Neuronal stem cell (in vitro differentiated cells): Measurements from ENCODE around the gene COL4A4.

Experiments used
- DNase-seq: peaks from one replicate; pipeline ENCODE4 v3.0.0-alpha.2; 2013; ENCODE audit warnings: low spot score
- H2AFZ ChIP-seq: one replicate; pipeline ENCODE4 v1.6.1; 2013; ENCODE audit warnings: mild to moderate bottlenecking, low read length, inconsistent platforms
- H2AK5ac ChIP-seq: 2 replicates; pipeline ENCODE4 v1.6.1; 2013; ENCODE audit warnings: low read depth, mild to moderate bottlenecking, inconsistent platforms, low read length, moderate library complexity, mixed read lengths
- H2BK120ac ChIP-seq: 2 replicates; pipeline ENCODE4 v1.6.1; 2013; ENCODE audit warnings: low read depth, mild to moderate bottlenecking, inconsistent platforms, low read length, moderate library complexity, mixed read lengths
- H2BK12ac ChIP-seq: one replicate; pipeline ENCODE4 v1.6.1; 2013; ENCODE audit warnings: low read length, inconsistent platforms
- H2BK15ac ChIP-seq: 2 replicates; pipeline ENCODE4 v1.6.1; 2013; ENCODE audit warnings: mild to moderate bottlenecking, low read length, inconsistent platforms, mixed read lengths
- H2BK5ac ChIP-seq: one replicate; pipeline ENCODE4 v1.6.1; 2013; ENCODE audit warnings: inconsistent platforms, mild to moderate bottlenecking, low read length, moderate library complexity
- H3K14ac ChIP-seq: one replicate; pipeline ENCODE4 v1.6.1; 2013; ENCODE audit warnings: low read length, inconsistent platforms
- H3K18ac ChIP-seq: 2 replicates; pipeline ENCODE4 v1.6.1; 2013; ENCODE audit warnings: low read length, inconsistent platforms
- H3K23ac ChIP-seq: 2 replicates; pipeline ENCODE4 v1.6.1; 2013; ENCODE audit warnings: low read depth, mild to moderate bottlenecking, mixed read lengths, low read length, inconsistent platforms; ENCODE audit not compliant: poor library complexity
- H3K27ac ChIP-seq: replicated peaks from 3 replicates; pipeline ENCODE4 v1.5.1; 2013; ENCODE audit warnings: low read length, inconsistent platforms
- H3K27me3 ChIP-seq, 3 experiments: 2 replicates each; pipeline ENCODE4 v1.6.1; 2013; ENCODE audit warnings: low read length in 3 of 3, mild to moderate bottlenecking in 2 of 3, inconsistent platforms in 1 of 3, low read depth in 1 of 3, mixed read lengths in 1 of 3, moderate library complexity in 1 of 3; ENCODE audit not compliant: control insufficient read depth in 3 of 3, insufficient read depth in 3 of 3
- H3K36me3 ChIP-seq, 2 donors: replicated peaks in 1 of 2; 2 replicates each; pipeline ENCODE4 v1.6.1; 2013; ENCODE audit warnings: low read length in 2 of 2; ENCODE audit not compliant: control insufficient read depth in 2 of 2, insufficient read depth in 2 of 2
- H3K4ac ChIP-seq: 2 replicates; pipeline ENCODE4 v1.6.1; 2013; ENCODE audit warnings: inconsistent platforms, mild to moderate bottlenecking, low read length, moderate library complexity
- H3K4me1 ChIP-seq, 2 donors: 1 replicate in 1 of 2; 2 replicates in 1 of 2; pipeline ENCODE4 v1.6.1; 2013; ENCODE audit warnings: low read length in 2 of 2, low read depth in 1 of 2; ENCODE audit not compliant: control insufficient read depth in 2 of 2, insufficient read depth in 1 of 2
- H3K4me2 ChIP-seq: one replicate; pipeline ENCODE4 v1.6.1; 2013; ENCODE audit warnings: mild to moderate bottlenecking, low read length, inconsistent platforms; ENCODE audit not compliant: insufficient read depth, poor library complexity, severe bottlenecking
- H3K4me3 ChIP-seq, 2 donors: 2 replicates each; pipeline ENCODE4 v1.5.1; 2013; ENCODE audit warnings: low read length in 2 of 2, mild to moderate bottlenecking in 2 of 2, inconsistent platforms in 1 of 2, moderate library complexity in 1 of 2
- H3K79me1 ChIP-seq: one replicate; pipeline ENCODE4 v1.6.1; 2013; ENCODE audit warnings: low read depth, mild to moderate bottlenecking, inconsistent platforms, low read length, moderate library complexity
- H3K9ac ChIP-seq: one replicate; pipeline ENCODE4 v1.6.1; 2013; ENCODE audit warnings: mild to moderate bottlenecking, low read depth, low read length, inconsistent platforms; ENCODE audit not compliant: poor library complexity
- H3K9me3 ChIP-seq, 2 donors: replicated peaks in 1 of 2; 2 replicates each; pipeline versions ENCODE3 to v1.6.1; 2013; ENCODE audit warnings: low read length in 2 of 2, mild to moderate bottlenecking in 2 of 2, inconsistent platforms in 1 of 2, low read depth in 1 of 2, mixed read lengths in 1 of 2, moderate library complexity in 1 of 2; ENCODE audit not compliant: control insufficient read depth in 2 of 2, insufficient read depth in 1 of 2
- H4K8ac ChIP-seq: one replicate; pipeline ENCODE4 v1.6.1; 2013; ENCODE audit warnings: low read depth, mild to moderate bottlenecking, inconsistent platforms, low read length, moderate library complexity
- H4K91ac ChIP-seq: one replicate; pipeline ENCODE4 v1.6.1; 2013; ENCODE audit warnings: low read length, low read depth, mild to moderate bottlenecking, inconsistent platforms; ENCODE audit not compliant: poor library complexity
- WGBS, 2 donors: extraction: QIAGEN DNeasy Blood & Tissue Kit; methylation state at CpG; one replicate each; pipeline ENCODE4 v1.1.7; 2013; ENCODE audit warnings: missing lambda C conversion rate in 2 of 2, mixed read lengths in 1 of 2; ENCODE audit not compliant: insufficient read length in 2 of 2, insufficient replicate concordance in 1 of 2; ENCODE audit errors: extremely low coverage in 2 of 2; 5-methylcytosine and 5-hydroxymethylcytosine counted together

Gene COL4A4

DNA sequence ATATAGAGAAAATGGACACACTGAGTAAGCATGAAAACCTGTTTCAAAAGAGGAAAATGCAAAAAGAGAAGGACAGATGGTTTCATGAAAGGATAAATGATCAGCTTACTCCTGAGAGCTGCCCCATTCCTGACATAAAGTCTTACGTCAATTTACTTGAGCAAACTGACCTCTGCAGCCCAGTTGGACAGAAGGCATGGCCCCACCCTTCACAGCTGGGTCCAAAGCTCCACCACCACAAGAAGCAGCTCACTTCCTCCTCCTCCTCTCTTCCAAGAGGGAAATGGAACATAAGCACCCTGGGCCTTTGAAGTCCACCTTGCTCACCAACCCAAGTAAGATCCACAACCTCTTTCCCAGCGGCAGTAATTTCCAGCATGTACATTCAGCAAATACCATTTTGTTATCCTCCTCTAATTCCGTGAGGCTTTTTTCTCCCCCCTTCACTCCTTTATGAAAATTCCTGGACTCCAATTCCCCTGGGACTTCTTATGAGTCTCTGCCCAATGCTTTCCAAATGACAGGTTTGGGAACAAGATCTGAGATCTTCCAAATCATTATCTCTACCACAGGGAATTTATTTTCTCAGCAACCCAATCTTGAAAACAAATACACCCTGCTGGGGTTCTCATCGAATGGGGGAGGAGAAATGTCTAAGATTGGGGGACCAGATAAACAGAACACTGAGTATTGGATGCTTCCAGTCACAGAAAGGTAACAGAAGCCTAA is 10.1 kb downstream of the COL4A4 start:
- Histone ChIP-seq H2AFZ (no peak overlapping the region), H2BK120ac (no peak overlapping the region), H3K27ac (no peak overlapping the region), H2BK12ac (no peak overlapping the region), H3K18ac (no peak overlapping the region), H4K91ac (no peak overlapping the region), H3K23ac (no peak overlapping the region), H2AK5ac (no peak overlapping the region), H2BK5ac (no peak overlapping the region), H3K4ac (no peak overlapping the region), H2BK15ac (no peak overlapping the region), H3K4me1 (no peaks in the 10 kb centered on the region), H3K27me3 (no peaks in the 10 kb centered on the region), H3K4me3 (no peak overlapping the region), H3K36me3 (no peaks in the 10 kb centered on the region), H3K14ac (no peak overlapping the region), H3K79me1 (no peaks in the 10 kb centered on the region), H3K4me2 (no peak overlapping the region), H3K9me3 (no peaks in the 10 kb centered on the region), H4K8ac (no peak overlapping the region), H3K9ac (no peak overlapping the region)
- no peak for DNase-seq
- no CpG with 5 or more reads among the region's 4 CpGs for WGBS, 2 donors

GRCh38 chr2:227153307-227153706 is 10.7 kb downstream of the COL4A4 start:
- Histone ChIP-seq H4K91ac (no peak overlapping the region), H2BK5ac (no peak overlapping the region), H3K4me1 (no peaks in the 10 kb centered on the region), H2AFZ (no peak overlapping the region), H3K9ac (no peak overlapping the region), H3K27ac (no peak overlapping the region), H3K9me3 (peaks cover 0 to under 1% of the 10 kb centered on the region in 2 donors), H3K4ac (no peak overlapping the region), H3K36me3 (no peaks in the 10 kb centered on the region), H3K4me3 (no peak overlapping the region), H3K14ac (no peak overlapping the region), H2BK12ac (no peak overlapping the region), H3K23ac (no peak overlapping the region), H2BK120ac (no peak overlapping the region), H2BK15ac (no peak overlapping the region), H3K18ac (no peak overlapping the region), H3K27me3 (no peaks in the 10 kb centered on the region), H3K4me2 (no peak overlapping the region), H3K79me1 (no peaks in the 10 kb centered on the region), H2AK5ac (no peak overlapping the region), H4K8ac (no peak overlapping the region)
- WGBS, 2 donors, result no CpG with 5 or more reads among the region's 4 CpGs
- DNase-seq, result no peak

- Histone ChIP-seq H3K27me3 (no peaks in the 10 kb centered on the region), H4K91ac (no peak overlapping the region), H3K27ac (no peak overlapping the region), H4K8ac (no peak overlapping the region), H3K4me3 (no peak overlapping the region), H3K14ac (no peak overlapping the region), H3K4me2 (no peak overlapping the region), H3K23ac (no peak overlapping the region), H3K4ac (no peak overlapping the region), H2BK12ac (no peak overlapping the region), H2BK120ac (no peak overlapping the region), H3K79me1 (no peaks in the 10 kb centered on the region), H3K9ac (no peak overlapping the region), H2AK5ac (no peak overlapping the region), H3K18ac (peak overlapping the region; percentile 72), H3K36me3 (no peaks in the 10 kb centered on the region), H3K4me1 (no peaks in the 10 kb centered on the region), H2BK15ac (no peak overlapping the region), H2BK5ac (no peak overlapping the region), H3K9me3 (peaks cover 0 to 5% of the 10 kb centered on the region in 2 donors), H2AFZ (peak overlapping the region; percentile 10)
- no CpG with 5 or more reads among the region's 2 CpGs for WGBS, 2 donors
- no peak for DNase-seq
These were observed 11.8 kb downstream of the COL4A4 start for GRCh38 chr2:227152093-227152766.

DNA sequence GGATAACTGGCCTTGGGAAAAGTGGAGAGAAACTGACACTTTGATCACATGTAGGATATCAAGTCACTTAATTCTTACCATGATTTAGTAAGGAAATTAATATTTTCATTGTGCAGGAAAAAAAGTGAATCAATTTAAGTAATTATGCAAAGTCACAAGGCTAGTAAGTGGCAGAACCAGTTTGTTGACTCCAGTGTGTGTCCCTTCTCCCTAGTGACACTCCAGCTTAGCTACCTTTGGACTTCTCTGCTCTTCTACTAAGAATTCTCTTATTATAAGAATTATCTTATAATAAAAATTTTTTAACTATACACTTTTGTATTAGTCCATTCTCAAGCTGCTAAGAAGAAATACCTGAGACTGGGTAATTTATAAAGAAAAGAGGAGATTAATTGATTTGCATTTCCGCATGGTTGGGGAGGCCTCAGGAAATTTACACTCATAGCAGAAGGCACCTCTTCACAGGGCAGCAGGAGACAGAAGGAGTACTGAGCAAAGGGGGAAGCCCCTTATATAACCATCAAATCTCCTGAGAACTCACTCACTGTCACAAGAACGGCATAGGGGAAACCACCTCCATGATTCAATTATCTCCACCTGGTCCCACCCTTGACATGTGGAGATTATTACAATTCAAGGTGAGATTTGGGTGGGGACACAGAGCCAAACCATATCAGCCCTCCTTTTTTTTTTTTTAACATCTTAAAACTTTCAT is 13.6 kb downstream of the COL4A4 start:
- Histone ChIP-seq H3K4me3 (no peak overlapping the region), H4K91ac (no peak overlapping the region), H3K36me3 (no peaks in the 10 kb centered on the region), H2BK120ac (no peak overlapping the region), H3K27me3 (peaks cover 0 to 3% (median 0%) of the 10 kb centered on the region in 3 experiments), H3K27ac (no peak overlapping the region), H3K23ac (no peak overlapping the region), H3K14ac (no peak overlapping the region), H4K8ac (no peak overlapping the region), H2BK15ac (no peak overlapping the region), H3K9me3 (peaks cover 0 to 5% of the 10 kb centered on the region in 2 donors), H3K4ac (no peak overlapping the region), H2AFZ (no peak overlapping the region), H3K79me1 (no peaks in the 10 kb centered on the region), H3K9ac (no peak overlapping the region), H3K4me2 (no peak overlapping the region), H3K4me1 (no peaks in the 10 kb centered on the region), H2AK5ac (no peak overlapping the region), H3K18ac (no peak overlapping the region), H2BK12ac (no peak overlapping the region), H2BK5ac (no peak overlapping the region)
- DNase-seq, result no peak
- WGBS, 2 donors, result no CpG with 5 or more reads among the region's 2 CpGs
